ENCODE measurements around the gene ELK4.

GRCh38 chr1:205662791-205663190 lies 31.0 kb upstream of the ELK4 start:
- no peak for TF ChIP-seq CTCF (IDR thresholded peaks at IDR 0.05)
- TF ChIP-seq NFIC (IDR thresholded peaks at IDR 0.05; ENCODE audit: borderline replicate concordance): no peak

Data from SK-N-SH (cell line).